ENCODE data around the gene HOXA5. TPM values are rescaled to one million over a fixed set of nuclear protein-coding genes. Genes with fewer than 3 reads are reported as not detected.
A peak's percentile ranks its signal among the peaks of the same experiment; 100 is the strongest.

The HOXA5 gene
- total and polyA plus RNA-seq, 8 donors = 0.24 to 1.4 (median 0.81) TPM; not detected in 1

DNA sequence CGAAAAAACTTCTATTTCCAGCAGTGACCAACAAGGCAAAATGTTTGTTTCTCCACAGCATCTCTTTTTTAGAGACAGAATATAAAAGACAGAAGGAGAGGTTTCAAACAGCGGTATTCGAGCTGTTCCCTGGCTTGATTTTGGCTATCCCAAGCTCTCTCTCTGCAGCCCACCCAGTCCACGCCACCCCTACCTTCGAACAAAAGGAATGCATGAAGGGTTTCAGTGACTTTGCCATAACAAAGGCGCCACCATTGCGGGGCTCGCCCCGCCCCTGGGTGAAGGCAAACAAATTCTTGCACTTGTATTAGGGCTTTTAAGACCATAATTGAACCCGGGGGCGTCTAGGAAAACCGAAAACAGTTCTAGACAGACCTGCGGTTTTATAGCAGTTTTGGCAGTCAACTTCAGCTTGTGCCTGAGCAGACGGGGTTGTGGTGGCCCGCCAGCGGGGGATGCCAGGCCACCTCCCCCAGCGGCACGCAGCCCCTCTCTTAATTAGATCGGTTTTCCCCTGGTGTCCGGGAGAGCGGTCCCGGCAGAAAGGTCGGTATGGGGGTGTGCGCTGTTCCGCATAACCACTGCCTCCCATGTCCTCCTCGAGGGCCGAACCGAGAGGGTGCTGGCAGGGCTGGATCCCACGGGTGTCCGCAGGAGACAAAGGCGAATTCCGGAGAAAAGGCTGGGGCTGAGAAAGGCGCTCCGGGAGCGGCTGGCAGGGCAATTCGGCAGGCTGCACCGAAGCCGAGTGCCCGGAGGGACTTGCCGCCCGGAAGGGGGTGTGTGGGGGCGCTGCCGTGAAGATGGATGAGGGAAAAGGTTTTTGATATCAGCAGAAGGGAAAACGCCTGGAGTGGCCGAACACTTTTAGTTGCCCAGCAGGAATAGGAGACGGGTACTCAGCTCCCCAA is 44.2 kb upstream of the HOXA5 start:
- FAIRE-seq (no peak), ATAC-seq (no peak), DNase-seq (peak in 3 of 6 donors; percentile 8 to 56 (median 51))
- Histone ChIP-seq H3K27me3 (peaks cover 0 to 88% (median 27%) of the 10 kb centered on the region in 4 donors), H3K4me1 (peaks cover 0 to 11% (median 0%) of the 10 kb centered on the region in 3 donors), H3K36me3 (no peaks in the 10 kb centered on the region), H3K27ac (no peak overlapping the region), H3K9me3 (no peaks in the 10 kb centered on the region), H3K4me3 (no peak overlapping the region)
- intact Hi-C loops (cut with DNase I) = no loop called here
- WGBS, 2 donors = 5 to 7% methylated on average over 46 of the region's 46 CpGs
- TF ChIP-seq, protein P1, sequence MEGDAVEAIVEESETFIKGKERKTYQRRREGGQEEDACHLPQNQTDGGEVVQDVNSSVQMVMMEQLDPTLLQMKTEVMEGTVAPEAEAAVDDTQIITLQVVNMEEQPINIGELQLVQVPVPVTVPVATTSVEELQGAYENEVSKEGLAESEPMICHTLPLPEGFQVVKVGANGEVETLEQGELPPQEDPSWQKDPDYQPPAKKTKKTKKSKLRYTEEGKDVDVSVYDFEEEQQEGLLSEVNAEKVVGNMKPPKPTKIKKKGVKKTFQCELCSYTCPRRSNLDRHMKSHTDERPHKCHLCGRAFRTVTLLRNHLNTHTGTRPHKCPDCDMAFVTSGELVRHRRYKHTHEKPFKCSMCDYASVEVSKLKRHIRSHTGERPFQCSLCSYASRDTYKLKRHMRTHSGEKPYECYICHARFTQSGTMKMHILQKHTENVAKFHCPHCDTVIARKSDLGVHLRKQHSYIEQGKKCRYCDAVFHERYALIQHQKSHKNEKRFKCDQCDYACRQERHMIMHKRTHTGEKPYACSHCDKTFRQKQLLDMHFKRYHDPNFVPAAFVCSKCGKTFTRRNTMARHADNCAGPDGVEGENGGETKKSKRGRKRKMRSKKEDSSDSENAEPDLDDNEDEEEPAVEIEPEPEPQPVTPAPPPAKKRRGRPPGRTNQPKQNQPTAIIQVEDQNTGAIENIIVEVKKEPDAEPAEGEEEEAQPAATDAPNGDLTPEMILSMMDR (IDR thresholded peaks at IDR 0.05) = no peak

DNA sequence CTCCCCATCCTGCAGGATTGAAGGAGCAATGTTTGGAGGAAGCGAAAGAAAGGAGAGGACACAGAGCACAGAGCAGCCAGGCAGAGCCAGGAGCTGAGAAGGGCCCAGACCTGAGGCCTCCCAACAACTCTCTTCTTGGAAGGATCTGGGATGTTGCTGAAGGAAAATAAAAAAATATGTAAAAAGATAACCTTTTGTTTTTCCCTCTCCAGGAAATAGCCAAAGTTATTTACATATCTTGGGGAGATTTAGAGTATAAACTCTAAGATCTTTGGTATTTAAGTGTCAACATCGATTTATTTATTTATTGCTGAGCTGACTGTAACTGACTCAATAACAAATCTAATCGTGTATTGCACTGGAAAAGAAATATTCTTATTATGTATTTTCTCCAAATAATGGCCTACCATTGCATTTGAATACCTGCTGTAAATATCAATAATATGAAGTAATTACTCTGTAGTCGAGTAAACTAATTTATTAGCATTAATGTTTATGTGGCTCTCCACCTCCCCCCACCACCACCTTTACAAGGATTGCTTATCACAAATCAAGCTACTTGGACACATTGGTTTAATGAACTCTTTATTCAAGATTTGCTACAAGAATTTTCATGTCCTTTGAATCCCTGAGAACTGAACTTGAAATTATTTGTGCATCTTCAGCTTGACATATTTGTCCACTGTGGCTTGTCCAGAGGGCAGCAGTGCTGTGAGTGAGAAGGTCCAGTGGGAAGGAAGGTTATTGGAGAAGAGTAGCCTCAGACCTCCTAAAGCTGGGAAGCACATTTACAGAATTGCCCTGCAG is 43.4 kb upstream of the HOXA5 start:
- 20 to 24% methylated on average over 4 of the region's 4 CpGs for WGBS, 2 donors
- Histone ChIP-seq H3K36me3 (no peaks in the 10 kb centered on the region), H3K4me1 (peaks cover 0 to 9% (median 0%) of the 10 kb centered on the region in 3 donors), H3K27ac (no peak overlapping the region), H3K4me3 (no peak overlapping the region), H3K27me3 (peaks cover 0 to 90% (median 26%) of the 10 kb centered on the region in 4 donors), H3K9me3 (no peaks in the 10 kb centered on the region)
- intact Hi-C loops (cut with DNase I) = no loop called here
- no peak for ATAC-seq
- no peak for DNase-seq
- TF ChIP-seq, protein P1 (IDR thresholded peaks at IDR 0.05) = no peak
- no peak for FAIRE-seq

DNA sequence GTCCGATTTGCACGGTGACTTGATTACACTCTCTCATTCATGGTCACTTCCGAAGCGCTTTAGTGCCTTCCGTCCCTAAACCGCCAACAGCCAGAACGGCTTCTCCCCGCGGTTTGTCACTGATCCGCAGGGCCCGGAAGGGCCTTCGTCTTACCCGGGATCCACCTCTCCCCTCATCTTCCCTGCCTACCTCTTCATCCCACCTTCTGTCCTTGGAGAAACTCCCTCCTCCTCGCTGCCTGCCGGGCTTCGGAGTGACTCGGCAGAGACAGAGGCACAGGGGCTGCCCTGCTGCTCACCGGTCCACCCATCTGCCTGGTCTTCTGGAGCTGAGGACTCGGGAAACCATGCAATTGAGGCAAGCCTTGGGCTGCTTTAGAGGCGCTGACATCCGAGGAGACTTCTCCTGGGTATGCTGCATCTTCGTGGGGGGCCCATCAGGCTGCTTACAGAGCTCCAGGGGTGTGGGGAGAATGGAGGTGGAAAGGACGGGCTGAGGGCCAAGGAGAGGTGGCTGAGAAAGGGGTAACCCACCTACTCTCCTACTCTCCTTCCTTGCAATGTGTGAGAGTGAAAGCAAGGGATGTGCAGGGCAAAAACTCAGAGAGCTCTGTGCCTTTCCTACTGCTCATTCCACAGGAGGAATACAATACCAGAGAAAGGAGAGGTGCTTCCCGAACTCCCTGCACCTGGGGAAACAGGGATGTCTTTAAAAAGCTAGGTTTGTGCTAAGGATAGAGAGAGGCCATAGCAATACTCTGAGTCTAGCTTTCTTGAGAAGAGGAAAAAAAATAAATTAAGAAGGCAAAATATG is 42.6 kb upstream of the HOXA5 start:
- Histone ChIP-seq H3K9me3 (no peaks in the 10 kb centered on the region), H3K4me1 (peaks cover 0 to 9% (median 0%) of the 10 kb centered on the region in 3 donors), H3K27ac (no peak overlapping the region), H3K4me3 (no peak overlapping the region), H3K36me3 (no peaks in the 10 kb centered on the region), H3K27me3 (peaks cover 0 to 85% (median 23%) of the 10 kb centered on the region in 4 donors)
- intact Hi-C loops (cut with DNase I) = no loop called here
- no peak for ATAC-seq
- TF ChIP-seq, protein P1 (IDR thresholded peaks at IDR 0.05) = no peak
- 8 to 9% methylated on average over 24 of the region's 24 CpGs for WGBS, 2 donors
- no peak for FAIRE-seq
- DNase-seq = peak in 5 of 6 donors; percentile 3 to 51 (median 9)

DNA sequence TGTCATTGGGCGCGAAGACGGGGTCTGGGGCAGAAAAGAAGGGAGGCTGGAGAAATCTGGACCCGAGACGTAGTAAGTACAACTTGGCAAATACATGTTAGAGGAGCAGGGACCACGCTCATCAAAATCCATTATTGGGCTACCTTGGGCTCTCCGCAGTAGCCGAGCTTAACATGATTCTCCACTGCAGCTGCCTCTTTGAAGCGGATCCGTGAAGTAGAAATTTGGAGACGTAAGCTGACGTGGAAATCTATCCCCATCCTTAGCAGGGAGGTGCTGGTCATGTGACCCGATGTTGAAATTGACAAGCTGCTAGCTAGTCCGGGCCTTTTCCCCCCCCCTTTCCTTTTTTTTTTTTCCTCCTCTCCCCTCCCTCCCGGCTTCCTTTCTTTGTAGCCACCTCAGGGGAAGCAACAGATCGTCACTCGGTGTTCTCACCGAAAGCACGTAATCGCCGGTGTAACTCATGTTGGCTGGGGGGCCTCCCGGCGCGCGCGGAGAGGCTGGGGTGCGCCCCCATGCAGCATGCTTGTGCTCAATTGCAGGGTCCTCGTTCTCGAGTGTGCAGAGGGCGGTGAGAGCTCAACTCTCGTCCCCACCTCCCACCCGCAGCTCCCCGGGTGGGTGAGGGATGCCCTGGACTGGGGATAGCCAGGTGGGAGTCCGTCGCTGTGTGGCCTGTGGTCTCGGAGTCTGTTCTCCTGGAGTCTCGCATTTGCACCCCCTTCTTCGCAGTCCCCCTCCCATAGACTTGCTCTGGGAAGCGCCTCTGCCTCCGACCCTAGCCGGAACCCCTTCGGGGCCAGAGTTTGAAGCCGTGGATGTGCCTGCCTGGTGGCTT is 41.8 kb upstream of the HOXA5 start, which contains the start of gene HOXA11:
TSS of gene HOXA11 (minus strand) at position 220 of the 841 bp plus-strand sequence. CDS start at position 132, 88 bp downstream.
- Histone ChIP-seq H3K4me1 (peaks cover 0 to 9% (median 0%) of the 10 kb centered on the region in 3 donors), H3K9me3 (no peaks in the 10 kb centered on the region), H3K27me3 (peaks cover 0 to 84% (median 19%) of the 10 kb centered on the region in 4 donors), H3K36me3 (no peaks in the 10 kb centered on the region), H3K27ac (no peak within 1 kb of the TSS), H3K4me3 (peak within 1 kb of the TSS in 1 of 4 donors; percentile 38)
- no peak for ATAC-seq
- DNase-seq = peak in 4 of 6 donors; percentile 7 to 50 (median 12)
- FAIRE-seq = no peak
- intact Hi-C loops (cut with DNase I) = no loop called here
- 12% methylated on average over 40 to 43 of the region's 43 CpGs for WGBS, 2 donors
- TF ChIP-seq, protein P1 (IDR thresholded peaks at IDR 0.05) = no peak
